Thoracic aorta (tissue), 2 donors: Measurements from ENCODE around the gene GLOD4. TPM values are rescaled to one million over a fixed set of nuclear protein-coding genes. Genes with fewer than 3 reads are reported as not detected.

Experiments used
- ATAC-seq: fragments of 150-250 bp; one replicate; pipeline ENCODE4 v1.8.0; 2017; ENCODE audit warnings: low read depth; ENCODE audit not compliant: insufficient number of reproducible peaks, low FRiP score
- DNase-seq: peaks from one replicate; pipeline ENCODE4 v3.0.0-alpha.2; 2020; ENCODE audit warnings: low spot score
- H3K27ac ChIP-seq, 2 donors: fragments of 200-600 bp; sonication (generic); 1 replicate in 1 of 2; 2 replicates in 1 of 2; pipeline ENCODE4 v1.5.1; 2016; ENCODE audit warnings: mild to moderate bottlenecking in 2 of 2, moderate library complexity in 2 of 2
- H3K27me3 ChIP-seq: fragments of 200-600 bp; sonication (generic); replicated peaks from 2 replicates; pipeline ENCODE4 v1.6.0; 2016; ENCODE audit warnings: mild to moderate bottlenecking; ENCODE audit not compliant: insufficient read depth
- H3K36me3 ChIP-seq: fragments of 200-600 bp; sonication (generic); one replicate; pipeline ENCODE4 v1.5.1; 2016
- H3K4me1 ChIP-seq, 2 donors: fragments of 200-600 bp; sonication (generic); 1 replicate in 1 of 2; 2 replicates in 1 of 2; pipeline versions ENCODE4 v1.5.1 to v1.6.0; 2016; ENCODE audit warnings: low read depth in 2 of 2, mild to moderate bottlenecking in 1 of 2; ENCODE audit not compliant: control insufficient read depth in 1 of 2
- H3K4me3 ChIP-seq: fragments of 200-600 bp; sonication (generic); 2 replicates; pipeline ENCODE4 v1.5.1; 2016; ENCODE audit warnings: mild to moderate bottlenecking
- H3K9me3 ChIP-seq: fragments of 200-600 bp; sonication (generic); 2 replicates; pipeline ENCODE4 v1.5.1; 2016
- total RNA-seq, 2 donors: library from RNA; depleted of rRNA; stranded (reverse); fragments of >200 nt; gene quantifications; one replicate each; pipeline versions ENCODE4 v1.1.0 to v1.2.3, GENCODE V29; 2016
- TF ChIP-seq, protein P1 (sequence below): fragments of 200-600 bp; sonication (generic); IDR thresholded peaks from one replicate; pipeline ENCODE4 v1.5.1; 2019; ENCODE audit warnings: antibody characterized with exemption

GLOD4 gene
- total RNA-seq, 2 donors from 2014 or later = 28.7 to 47.4 TPM

DNA sequence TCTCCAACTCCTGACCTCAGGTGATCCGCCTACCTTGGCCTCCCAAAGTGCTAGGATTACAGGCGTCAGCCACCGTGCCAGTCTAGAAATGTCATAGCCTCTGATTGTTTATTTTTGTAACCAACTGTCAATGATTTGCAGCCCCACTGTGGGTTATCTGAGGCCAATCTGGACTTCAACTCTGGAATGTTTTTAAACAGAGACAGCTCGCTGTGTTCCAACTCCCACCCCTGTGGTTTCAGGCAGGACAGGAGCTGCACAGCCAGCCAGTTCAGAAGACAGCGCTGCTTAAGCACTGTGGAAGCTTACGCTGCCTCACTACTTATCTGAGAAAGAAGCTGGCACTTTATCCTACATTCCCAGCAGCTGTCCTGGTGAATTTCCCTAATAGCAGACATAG lies 19.6 kb upstream of the GLOD4 start:
- TF ChIP-seq, protein P1, sequence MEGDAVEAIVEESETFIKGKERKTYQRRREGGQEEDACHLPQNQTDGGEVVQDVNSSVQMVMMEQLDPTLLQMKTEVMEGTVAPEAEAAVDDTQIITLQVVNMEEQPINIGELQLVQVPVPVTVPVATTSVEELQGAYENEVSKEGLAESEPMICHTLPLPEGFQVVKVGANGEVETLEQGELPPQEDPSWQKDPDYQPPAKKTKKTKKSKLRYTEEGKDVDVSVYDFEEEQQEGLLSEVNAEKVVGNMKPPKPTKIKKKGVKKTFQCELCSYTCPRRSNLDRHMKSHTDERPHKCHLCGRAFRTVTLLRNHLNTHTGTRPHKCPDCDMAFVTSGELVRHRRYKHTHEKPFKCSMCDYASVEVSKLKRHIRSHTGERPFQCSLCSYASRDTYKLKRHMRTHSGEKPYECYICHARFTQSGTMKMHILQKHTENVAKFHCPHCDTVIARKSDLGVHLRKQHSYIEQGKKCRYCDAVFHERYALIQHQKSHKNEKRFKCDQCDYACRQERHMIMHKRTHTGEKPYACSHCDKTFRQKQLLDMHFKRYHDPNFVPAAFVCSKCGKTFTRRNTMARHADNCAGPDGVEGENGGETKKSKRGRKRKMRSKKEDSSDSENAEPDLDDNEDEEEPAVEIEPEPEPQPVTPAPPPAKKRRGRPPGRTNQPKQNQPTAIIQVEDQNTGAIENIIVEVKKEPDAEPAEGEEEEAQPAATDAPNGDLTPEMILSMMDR = no peak
- H3K4me3 ChIP-seq = no peak overlapping the region
- no peaks in the 10 kb centered on the region for H3K27me3 ChIP-seq
- ATAC-seq = no peak
- no peak for DNase-seq
- H3K9me3 ChIP-seq = no peaks in the 10 kb centered on the region
- H3K27ac ChIP-seq = no peak overlapping the region
- H3K4me1 ChIP-seq = no peaks in the 10 kb centered on the region
- H3K36me3 ChIP-seq = no peaks in the 10 kb centered on the region

DNA sequence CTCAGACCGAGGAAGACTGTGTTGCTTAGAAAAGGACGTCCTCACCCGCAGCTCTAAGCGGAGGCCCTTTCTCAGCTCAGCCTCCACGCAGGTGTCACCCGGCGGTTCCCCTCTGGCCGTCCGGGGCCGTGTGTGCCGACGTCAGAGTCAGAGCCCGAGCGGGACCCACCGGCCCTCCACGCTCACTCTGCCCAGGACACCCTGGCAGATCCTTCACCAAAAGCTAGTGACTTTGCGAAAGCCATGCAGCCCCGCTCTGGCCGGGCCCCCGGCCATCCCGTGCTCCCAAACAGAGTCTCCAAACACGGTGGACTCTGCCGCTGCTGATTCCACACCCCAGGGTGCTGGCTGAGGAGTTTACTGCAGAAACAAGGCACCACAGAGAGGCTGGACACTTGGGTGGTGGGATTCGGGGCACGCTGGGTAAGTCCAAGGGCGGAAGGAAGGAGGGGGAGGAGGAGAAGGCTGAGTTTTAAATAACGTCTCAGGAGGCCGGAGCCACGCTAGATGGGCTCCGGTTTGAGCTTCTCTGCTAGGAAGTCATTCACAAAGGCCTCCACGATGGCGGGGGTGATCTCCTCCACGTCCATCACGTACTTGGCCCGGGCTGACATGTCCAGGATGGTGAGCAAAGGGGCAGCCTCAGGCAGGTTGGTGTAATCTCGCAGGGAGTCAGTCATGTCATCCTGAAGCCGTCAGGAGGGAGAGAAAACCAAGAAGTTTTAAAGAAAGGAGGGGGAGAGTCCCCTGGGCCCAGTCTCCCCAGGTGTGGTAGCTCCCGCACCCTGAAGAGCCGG lies 18.6 kb upstream of the GLOD4 start:
- no peaks in the 10 kb centered on the region for H3K27me3 ChIP-seq
- no peak for ATAC-seq
- no peaks in the 10 kb centered on the region for H3K36me3 ChIP-seq
- H3K4me1 ChIP-seq = no peaks in the 10 kb centered on the region
- no peak for DNase-seq
- H3K27ac ChIP-seq = no peak overlapping the region
- TF ChIP-seq, protein P1 = no peak
- H3K4me3 ChIP-seq = no peak overlapping the region
- no peaks in the 10 kb centered on the region for H3K9me3 ChIP-seq

DNA sequence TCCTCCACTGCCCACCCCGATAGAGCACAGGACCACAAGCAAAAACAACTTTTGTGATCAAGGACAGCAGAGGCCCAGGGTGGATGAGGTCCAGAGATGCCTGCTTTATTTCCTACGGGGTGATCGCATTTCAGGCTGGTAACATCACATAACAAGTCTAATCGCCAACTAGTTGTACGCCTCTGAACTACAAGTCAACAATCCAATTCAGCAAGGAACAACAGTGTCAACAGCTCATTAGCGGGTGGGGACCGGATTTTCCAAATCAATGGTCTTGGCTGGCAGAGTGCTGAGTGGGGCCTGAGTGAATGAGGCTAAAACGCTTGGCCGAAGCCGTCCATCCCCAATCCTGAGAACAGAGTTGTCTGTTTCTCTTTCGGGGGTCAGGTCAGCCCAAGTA lies 17.2 kb upstream of the GLOD4 start:
- Histone ChIP-seq H3K27me3 (no peaks in the 10 kb centered on the region), H3K4me3 (no peak overlapping the region), H3K4me1 (peaks cover 0 to 3% of the 10 kb centered on the region in 2 donors), H3K9me3 (no peaks in the 10 kb centered on the region), H3K36me3 (no peaks in the 10 kb centered on the region), H3K27ac (no peak overlapping the region)
- ATAC-seq (no peak), DNase-seq (no peak)
- TF ChIP-seq, protein P1 = no peak

DNA sequence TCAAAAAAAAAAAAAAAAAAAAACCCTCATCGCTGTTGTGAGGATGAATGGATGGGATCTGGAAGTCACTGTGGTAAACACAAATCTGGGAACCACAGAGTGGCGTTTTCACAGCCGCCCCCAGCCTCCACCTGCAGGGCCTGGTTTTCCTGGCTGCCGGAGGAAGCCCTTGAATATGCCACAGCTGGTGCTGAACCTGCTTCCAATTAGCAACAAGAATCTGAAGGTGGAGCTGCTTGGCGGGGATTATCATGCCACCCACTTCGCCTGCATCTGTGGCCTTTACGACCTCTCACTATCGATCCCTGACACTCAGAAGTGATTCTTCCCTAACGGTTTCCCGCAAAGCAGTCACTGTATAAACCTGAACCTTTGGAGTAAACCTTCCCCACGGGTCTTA lies 16.2 kb upstream of the GLOD4 start:
- Histone ChIP-seq H3K9me3 (no peaks in the 10 kb centered on the region), H3K27me3 (no peaks in the 10 kb centered on the region), H3K4me3 (no peak overlapping the region), H3K4me1 (peaks cover 0 to 4% of the 10 kb centered on the region in 2 donors), H3K36me3 (no peaks in the 10 kb centered on the region), H3K27ac (no peak overlapping the region)
- TF ChIP-seq, protein P1 = no peak
- DNase-seq (no peak), ATAC-seq (no peak)

DNA sequence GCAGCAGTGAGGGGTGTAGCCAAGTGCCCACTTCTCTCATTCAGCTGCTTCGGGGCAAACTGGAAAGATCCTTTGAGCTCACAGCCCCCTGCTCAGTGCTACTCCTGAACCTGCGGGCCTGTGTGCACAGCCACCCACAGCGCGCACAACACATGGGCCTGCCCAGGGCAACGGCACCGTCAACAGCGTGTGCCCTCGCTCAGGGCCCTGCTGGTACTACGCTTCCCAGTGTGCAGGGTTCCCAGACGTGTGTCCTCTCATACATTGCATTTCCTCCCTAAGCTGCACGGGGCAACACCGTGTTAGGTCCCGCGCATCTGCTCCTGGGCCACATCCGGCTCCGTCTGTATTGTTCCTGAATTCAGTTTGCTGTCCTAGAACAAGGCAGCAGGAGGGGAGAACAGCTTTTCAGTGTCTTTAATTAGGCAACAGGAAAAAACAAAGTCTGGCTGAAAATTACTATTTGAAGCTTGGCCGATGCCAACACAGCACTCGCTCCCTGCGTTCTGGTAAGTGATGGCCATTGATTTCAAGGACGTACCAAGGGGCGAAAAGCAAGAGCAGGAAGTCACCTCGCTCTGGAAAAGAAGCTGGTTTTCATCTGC lies 15.3 kb upstream of the GLOD4 start:
- DNase-seq = no peak
- H3K36me3 ChIP-seq = peaks cover under 1% of the 10 kb centered on the region
- H3K4me1 ChIP-seq = peaks cover 0 to 4% of the 10 kb centered on the region in 2 donors
- H3K27me3 ChIP-seq = no peaks in the 10 kb centered on the region
- no peaks in the 10 kb centered on the region for H3K9me3 ChIP-seq
- TF ChIP-seq, protein P1 = no peak
- no peak overlapping the region for H3K27ac ChIP-seq
- no peak overlapping the region for H3K4me3 ChIP-seq
- no peak for ATAC-seq
